Lung (tissue), 12 donors: ENCODE data around the gene MTA2. TPM values are rescaled to one million over a fixed set of nuclear protein-coding genes. Genes with fewer than 3 reads are reported as not detected.
"Not testable (repeated sequence)": the region's sequence is repeated elsewhere in the genome, so short reads cannot be mapped to it uniquely, and the experiment has no call there.

Experiments
- ATAC-seq: fragments of 200-7000 bp; cut with Tn5 transposase; one replicate; pipeline ENCODE4 v1.9.1; 2020; ENCODE audit warnings: moderate number of reproducible peaks; ENCODE audit not compliant: insufficient read depth, low FRiP score
- DNase-seq, 3 donors: peaks; one replicate each; pipeline ENCODE4 v3.0.0-alpha.2; 2013 to 2017
- H3K27ac ChIP-seq, 2 donors: one replicate each; pipeline ENCODE4 v1.5.1; 2013; ENCODE audit warnings: mild to moderate bottlenecking in 2 of 2, moderate library complexity in 2 of 2, control low read depth in 1 of 2, inconsistent platforms in 1 of 2, low read depth in 1 of 2, low read length in 1 of 2
- H3K27me3 ChIP-seq, 3 donors: one replicate each; pipeline ENCODE4 v1.5.1; 2013; ENCODE audit warnings: low read length in 2 of 3; ENCODE audit not compliant: control insufficient read depth in 3 of 3, insufficient read depth in 3 of 3
- H3K36me3 ChIP-seq, 4 donors: one replicate each; pipeline ENCODE4 v1.5.1; 2013; ENCODE audit warnings: low read length in 4 of 4, mild to moderate bottlenecking in 1 of 4, moderate library complexity in 1 of 4; ENCODE audit not compliant: control insufficient read depth in 4 of 4, insufficient read depth in 4 of 4
- H3K4me1 ChIP-seq, 5 donors: one replicate each; pipeline ENCODE4 v1.5.1; 2013; ENCODE audit warnings: low read length in 5 of 5, mild to moderate bottlenecking in 2 of 5, moderate library complexity in 1 of 5; ENCODE audit not compliant: control insufficient read depth in 5 of 5, insufficient read depth in 5 of 5
- H3K4me3 ChIP-seq: one replicate; pipeline ENCODE4 v1.5.1; 2013; ENCODE audit warnings: mild to moderate bottlenecking, control low read depth, moderate library complexity
- H3K9ac ChIP-seq, 2 donors: one replicate each; pipeline ENCODE4 v1.5.1; 2013; ENCODE audit warnings: low read length in 2 of 2, control low read depth in 1 of 2; ENCODE audit not compliant: insufficient read depth in 1 of 2
- H3K9me3 ChIP-seq, 4 donors: one replicate each; pipeline ENCODE4 v1.5.1; 2013; ENCODE audit warnings: low read length in 3 of 4, mild to moderate bottlenecking in 1 of 4, moderate library complexity in 1 of 4; ENCODE audit not compliant: control insufficient read depth in 4 of 4, insufficient read depth in 3 of 4
- WGBS, 2 donors: extraction: QIAGEN DNeasy Blood & Tissue Kit; methylation state at CpG; one replicate each; pipeline ENCODE4 v1.1.7; 2013; 5-methylcytosine and 5-hydroxymethylcytosine counted together
- polyA plus RNA-seq, 2 donors: library from polyadenylated mRNA; stranded (reverse); fragments of 200-250 nt; gene quantifications; one replicate each; pipeline ENCODE4 v1.2.1, GENCODE V29; 2013
- total RNA-seq, 2 donors: library from RNA; depleted of rRNA in 1 of 2; stranded (reverse); fragments of >200 nt in 1 of 2; gene quantifications; one replicate each; pipeline ENCODE4 v1.2.1, GENCODE V29; 2014 to 2021
- TF ChIP-seq, protein P1 (sequence below): IDR thresholded peaks from 2 replicates; pipeline ENCODE4 v1.5.1; 2012; ENCODE audit warnings: mild to moderate bottlenecking; ENCODE audit errors: control extremely low read depth, extremely low read depth
- donor health status: control.
- donor health status: control.
- donor health status: Bipolar disorder and iron deficiency.
- donor health status: healthy.
- donor health status: DM: yes; HTN: yes; CAD: no.

The MTA2 gene
- total and polyA plus RNA-seq, 4 donors = 53.7 to 74.4 (median 59.6) TPM

- ATAC-seq (peak; percentile 75), DNase-seq (peak; percentile 75 to 82 (median 76))
- TF ChIP-seq, protein P1, sequence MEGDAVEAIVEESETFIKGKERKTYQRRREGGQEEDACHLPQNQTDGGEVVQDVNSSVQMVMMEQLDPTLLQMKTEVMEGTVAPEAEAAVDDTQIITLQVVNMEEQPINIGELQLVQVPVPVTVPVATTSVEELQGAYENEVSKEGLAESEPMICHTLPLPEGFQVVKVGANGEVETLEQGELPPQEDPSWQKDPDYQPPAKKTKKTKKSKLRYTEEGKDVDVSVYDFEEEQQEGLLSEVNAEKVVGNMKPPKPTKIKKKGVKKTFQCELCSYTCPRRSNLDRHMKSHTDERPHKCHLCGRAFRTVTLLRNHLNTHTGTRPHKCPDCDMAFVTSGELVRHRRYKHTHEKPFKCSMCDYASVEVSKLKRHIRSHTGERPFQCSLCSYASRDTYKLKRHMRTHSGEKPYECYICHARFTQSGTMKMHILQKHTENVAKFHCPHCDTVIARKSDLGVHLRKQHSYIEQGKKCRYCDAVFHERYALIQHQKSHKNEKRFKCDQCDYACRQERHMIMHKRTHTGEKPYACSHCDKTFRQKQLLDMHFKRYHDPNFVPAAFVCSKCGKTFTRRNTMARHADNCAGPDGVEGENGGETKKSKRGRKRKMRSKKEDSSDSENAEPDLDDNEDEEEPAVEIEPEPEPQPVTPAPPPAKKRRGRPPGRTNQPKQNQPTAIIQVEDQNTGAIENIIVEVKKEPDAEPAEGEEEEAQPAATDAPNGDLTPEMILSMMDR = peak; percentile 69
- Histone ChIP-seq H3K9ac (no peak overlapping the region), H3K9me3 (no peaks in the 10 kb centered on the region), H3K36me3 (peaks cover 20 to 28% (median 25%) of the 10 kb centered on the region in 4 donors), H3K4me1 (peaks cover 3 to 17% (median 13%) of the 10 kb centered on the region in 5 donors), H3K4me3 (no peak overlapping the region), H3K27ac (peak overlapping the region; percentile 62 to 63), H3K27me3 (no peaks in the 10 kb centered on the region)
- 29 to 75% methylated on average over 2 of the region's 2 CpGs for WGBS, 2 donors
These were observed 41.0 kb downstream of the MTA2 start for GRCh38 chr11:62560566-62561103.

DNA sequence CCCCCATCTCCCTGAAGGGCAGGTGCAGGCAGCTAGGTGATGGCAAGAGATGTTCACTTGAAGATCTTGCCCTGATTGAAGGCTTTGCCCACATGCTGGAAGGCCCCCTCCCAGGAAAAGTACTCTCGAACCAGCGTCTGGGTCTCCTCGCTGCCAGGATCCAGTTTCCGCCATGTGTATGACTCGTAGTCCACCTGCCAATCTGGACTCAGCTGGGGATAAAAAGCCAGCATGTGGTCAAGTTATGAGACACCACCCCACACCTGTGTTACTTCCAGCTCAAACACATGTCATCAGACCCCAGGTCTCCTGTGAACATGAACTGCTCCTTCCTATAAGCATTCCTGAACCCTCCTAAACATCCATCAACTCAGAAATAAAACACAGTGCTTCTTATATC, 42.0 kb downstream of the MTA2 start:
- not testable (repeated sequence) for H3K27me3 ChIP-seq, H3K9me3 ChIP-seq, H3K4me3 ChIP-seq, DNase-seq, ATAC-seq, H3K9ac ChIP-seq
- H3K4me1 ChIP-seq = peaks cover 6 to 27% (median 19%) of the 10 kb centered on the region in 5 donors
- peak overlapping the region; percentile 15 to 35 for H3K27ac ChIP-seq
- peaks cover 18 to 26% (median 19%) of the 10 kb centered on the region in 4 donors for H3K36me3 ChIP-seq
- 83 to 91% methylated on average over 5 of the region's 5 CpGs for WGBS, 2 donors

GRCh38 chr11:62559204-62559603, 42.5 kb downstream of the MTA2 start:
- H3K9me3 ChIP-seq = no peaks in the 10 kb centered on the region
- 87 to 90% methylated on average over 8 of the region's 8 CpGs for WGBS, 2 donors
- H3K27me3 ChIP-seq = no peaks in the 10 kb centered on the region
- H3K27ac ChIP-seq = peak overlapping the region; percentile 15 to 35
- H3K36me3 ChIP-seq = peaks cover 18 to 26% (median 19%) of the 10 kb centered on the region in 4 donors
- DNase-seq (no peak), ATAC-seq (no peak)
- H3K9ac ChIP-seq = no peak overlapping the region
- TF ChIP-seq, protein P1 = no peak
- no peak overlapping the region for H3K4me3 ChIP-seq
- H3K4me1 ChIP-seq = peaks cover 10 to 31% (median 23%) of the 10 kb centered on the region in 5 donors

DNA sequence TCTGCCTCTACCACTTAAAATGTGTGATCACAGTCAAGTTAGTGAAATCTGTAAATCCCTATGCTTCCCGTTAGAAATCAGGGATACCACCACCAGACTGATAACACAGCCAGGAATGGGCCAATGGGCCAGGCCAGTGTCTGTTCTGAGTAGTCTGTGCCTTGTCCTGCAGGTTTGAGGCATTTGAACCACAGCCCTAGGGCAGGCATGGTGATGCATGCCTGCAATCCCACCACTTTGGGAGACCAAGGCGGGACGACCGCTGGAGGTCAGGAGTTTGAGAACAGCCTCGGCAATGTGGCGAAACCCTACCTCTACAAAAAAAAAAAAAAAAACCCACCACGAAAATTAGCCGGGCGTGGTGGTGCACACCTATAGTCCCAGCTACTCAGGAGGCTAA, 43.0 kb downstream of the MTA2 start:
- 82 to 93% methylated on average over 9 of the region's 9 CpGs for WGBS, 2 donors
- Histone ChIP-seq H3K27me3 (no peaks in the 10 kb centered on the region), H3K4me1 (peaks cover 13 to 37% (median 27%) of the 10 kb centered on the region in 5 donors), H3K9ac (no peak overlapping the region), H3K9me3 (no peaks in the 10 kb centered on the region), H3K36me3 (peaks cover 15 to 26% (median 16%) of the 10 kb centered on the region in 4 donors), H3K27ac (peak overlapping the region in 1 of 2 donors; percentile 38), H3K4me3 (no peak overlapping the region)
- DNase-seq = no peak
- no peak for ATAC-seq
- TF ChIP-seq, protein P1 = no peak
